ENCODE measurements around the gene BRCA1. TPM values are rescaled to one million over a fixed set of nuclear protein-coding genes. Genes with fewer than 3 reads are reported as not detected.
"Not testable (repeated sequence)": the region's sequence is repeated elsewhere in the genome, so short reads cannot be mapped to it uniquely, and the experiment has no call there.

The BRCA1 gene
- total and polyA plus RNA-seq, 8 donors, result 10.3 to 24.4 (median 18.4) TPM

GRCh38 chr17:43118679-43119615, 6.2 kb downstream of the BRCA1 start:
- no peak for TF ChIP-seq CTCF (IDR thresholded peaks at IDR 0.05)
- H3K36me3 ChIP-seq, result no peaks in the 10 kb centered on the region
- H3K27me3 ChIP-seq, result no peaks in the 10 kb centered on the region
- DNase-seq (no peak), ATAC-seq (peak; percentile 77)
- no peaks in the 10 kb centered on the region for H3K9me3 ChIP-seq
- intact Hi-C loops (cut with DNase I), result no loop called here
- H3K4me3 ChIP-seq, result no peak overlapping the region
- H3K4me1 ChIP-seq, result peaks cover 0 to 3% of the 10 kb centered on the region in 2 donors
- H3K27ac ChIP-seq, result no peak overlapping the region

GRCh38 chr17:43114151-43114552, 11.0 kb downstream of the BRCA1 start:
- H3K4me1 ChIP-seq, result peaks cover 0 to 3% of the 10 kb centered on the region in 2 donors
- no peak for TF ChIP-seq CTCF (IDR thresholded peaks at IDR 0.05)
- H3K9me3 ChIP-seq, result no peaks in the 10 kb centered on the region
- no peak for DNase-seq
- intact Hi-C loops (cut with DNase I), result no loop called here
- no peaks in the 10 kb centered on the region for H3K36me3 ChIP-seq
- no peaks in the 10 kb centered on the region for H3K27me3 ChIP-seq
- no peak overlapping the region for H3K27ac ChIP-seq
- no peak for ATAC-seq
- H3K4me3 ChIP-seq, result no peak overlapping the region

- no peaks in the 10 kb centered on the region for H3K27me3 ChIP-seq
- DNase-seq (no peak), ATAC-seq (no peak)
- no peak overlapping the region for H3K27ac ChIP-seq
- intact Hi-C loops (cut with DNase I), result no loop called here
- TF ChIP-seq CTCF (IDR thresholded peaks at IDR 0.05), result no peak
- peaks cover 0 to 10% of the 10 kb centered on the region in 2 donors for H3K36me3 ChIP-seq
- H3K4me1 ChIP-seq, result no peaks in the 10 kb centered on the region
- H3K9me3 ChIP-seq, result no peaks in the 10 kb centered on the region
- H3K4me3 ChIP-seq, result no peak overlapping the region
Measured at GRCh38 chr17:43106552-43106951, 18.6 kb downstream of the BRCA1 start.

GRCh38 chr17:43105146-43105545, 20.0 kb downstream of the BRCA1 start:
- H3K36me3 ChIP-seq, result peaks cover 0 to 10% of the 10 kb centered on the region in 2 donors
- no peak overlapping the region for H3K27ac ChIP-seq
- H3K9me3 ChIP-seq, result no peaks in the 10 kb centered on the region
- no peak for TF ChIP-seq CTCF (IDR thresholded peaks at IDR 0.05)
- no peaks in the 10 kb centered on the region for H3K4me1 ChIP-seq
- no peaks in the 10 kb centered on the region for H3K27me3 ChIP-seq
- no peak for DNase-seq
- intact Hi-C loops (cut with DNase I), result no loop called here
- ATAC-seq, result peak; percentile 41
- no peak overlapping the region for H3K4me3 ChIP-seq

GRCh38 chr17:43104665-43105064, 20.5 kb downstream of the BRCA1 start:
- H3K4me3 ChIP-seq, result no peak overlapping the region
- TF ChIP-seq CTCF (IDR thresholded peaks at IDR 0.05), result no peak
- no peaks in the 10 kb centered on the region for H3K4me1 ChIP-seq
- peak; percentile 82 for ATAC-seq
- H3K9me3 ChIP-seq, result no peaks in the 10 kb centered on the region
- H3K27ac ChIP-seq, result no peak overlapping the region
- intact Hi-C loops (cut with DNase I), result no loop called here
- H3K36me3 ChIP-seq, result peaks cover 0 to 10% of the 10 kb centered on the region in 2 donors
- DNase-seq, result no peak
- no peaks in the 10 kb centered on the region for H3K27me3 ChIP-seq

GRCh38 chr17:43095364-43095763, 29.8 kb downstream of the BRCA1 start:
- H3K27ac ChIP-seq; H3K27me3 ChIP-seq; intact Hi-C loops (cut with DNase I); H3K4me1 ChIP-seq; ATAC-seq; DNase-seq; H3K9me3 ChIP-seq; H3K4me3 ChIP-seq: not testable (repeated sequence)
- H3K36me3 ChIP-seq, result peaks cover 0 to 11% of the 10 kb centered on the region in 2 donors
